IPS-20b (cell line): ENCODE results near the gene BCKDHB.

Source experiments
- H3K27ac ChIP-seq: one replicate; pipeline ENCODE4 v1.5.1; 2013; ENCODE audit warnings: low read length
- H3K27me3 ChIP-seq: 2 replicates; pipeline ENCODE4 v1.6.1; 2013; ENCODE audit warnings: mild to moderate bottlenecking, low read length, inconsistent platforms; ENCODE audit not compliant: insufficient read depth
- H3K36me3 ChIP-seq: 2 replicates; pipeline ENCODE4 v1.6.1; 2013; ENCODE audit warnings: low read depth, mild to moderate bottlenecking, inconsistent platforms, low read length, moderate library complexity; ENCODE audit not compliant: insufficient read depth
- H3K4me1 ChIP-seq: 2 replicates; pipeline ENCODE4 v1.6.1; 2013; ENCODE audit warnings: mild to moderate bottlenecking, control low read depth, inconsistent platforms, low read length, moderate library complexity; ENCODE audit not compliant: insufficient read depth
- H3K4me3 ChIP-seq: 2 replicates; pipeline ENCODE4 v1.5.1; 2013; ENCODE audit warnings: mild to moderate bottlenecking, low read length, inconsistent platforms
- H3K9ac ChIP-seq: 2 replicates; pipeline ENCODE4 v1.6.1; 2013; ENCODE audit warnings: low read depth, mild to moderate bottlenecking, inconsistent platforms, low read length, moderate library complexity
- H3K9me3 ChIP-seq: 2 replicates; pipeline ENCODE4 v1.6.1; 2013; ENCODE audit warnings: mild to moderate bottlenecking, low read depth, low read length, inconsistent platforms; ENCODE audit not compliant: insufficient read depth

BCKDHB gene

GRCh38 chr6:80302716-80303115, 196.2 kb downstream of the BCKDHB start:
- Histone ChIP-seq H3K4me3 (no peak overlapping the region), H3K27me3 (no peaks in the 10 kb centered on the region), H3K36me3 (no peaks in the 10 kb centered on the region), H3K9me3 (no peaks in the 10 kb centered on the region), H3K9ac (no peak overlapping the region), H3K4me1 (no peaks in the 10 kb centered on the region), H3K27ac (no peak overlapping the region)

- H3K9me3 ChIP-seq = no peaks in the 10 kb centered on the region
- H3K36me3 ChIP-seq = no peaks in the 10 kb centered on the region
- H3K4me1 ChIP-seq = no peaks in the 10 kb centered on the region
- H3K4me3 ChIP-seq = no peak overlapping the region
- no peaks in the 10 kb centered on the region for H3K27me3 ChIP-seq
- no peak overlapping the region for H3K27ac ChIP-seq
- H3K9ac ChIP-seq = no peak overlapping the region
These were observed 197.5 kb downstream of the BCKDHB start for GRCh38 chr6:80304014-80304413.

- Histone ChIP-seq H3K9ac (no peak overlapping the region), H3K27ac (no peak overlapping the region), H3K4me1 (no peaks in the 10 kb centered on the region), H3K4me3 (no peak overlapping the region), H3K9me3 (no peaks in the 10 kb centered on the region), H3K27me3 (no peaks in the 10 kb centered on the region), H3K36me3 (no peaks in the 10 kb centered on the region)
These were observed 208.1 kb downstream of the BCKDHB start for GRCh38 chr6:80314531-80314930.

- H3K27me3 ChIP-seq = no peaks in the 10 kb centered on the region
- no peak overlapping the region for H3K4me3 ChIP-seq
- H3K36me3 ChIP-seq = no peaks in the 10 kb centered on the region
- H3K9ac ChIP-seq = no peak overlapping the region
- no peaks in the 10 kb centered on the region for H3K9me3 ChIP-seq
- H3K27ac ChIP-seq = no peak overlapping the region
- H3K4me1 ChIP-seq = no peaks in the 10 kb centered on the region
These were observed 210.3 kb downstream of the BCKDHB start for GRCh38 chr6:80316686-80317231.

- Histone ChIP-seq H3K4me1 (no peaks in the 10 kb centered on the region), H3K9me3 (no peaks in the 10 kb centered on the region), H3K27ac (no peak overlapping the region), H3K36me3 (no peaks in the 10 kb centered on the region), H3K4me3 (no peak overlapping the region), H3K9ac (no peak overlapping the region), H3K27me3 (no peaks in the 10 kb centered on the region)
These were observed 212.7 kb downstream of the BCKDHB start for GRCh38 chr6:80319196-80319595.

GRCh38 chr6:80321011-80321410, 214.5 kb downstream of the BCKDHB start:
- H3K27ac ChIP-seq = no peak overlapping the region
- H3K4me3 ChIP-seq = no peak overlapping the region
- no peaks in the 10 kb centered on the region for H3K4me1 ChIP-seq
- H3K27me3 ChIP-seq = no peaks in the 10 kb centered on the region
- H3K9ac ChIP-seq = no peak overlapping the region
- no peaks in the 10 kb centered on the region for H3K9me3 ChIP-seq
- no peaks in the 10 kb centered on the region for H3K36me3 ChIP-seq

- Histone ChIP-seq H3K36me3 (no peaks in the 10 kb centered on the region), H3K27ac (no peak overlapping the region), H3K4me1 (peaks cover 35% of the 10 kb centered on the region), H3K27me3 (no peaks in the 10 kb centered on the region), H3K9me3 (no peaks in the 10 kb centered on the region), H3K4me3 (no peak overlapping the region), H3K9ac (no peak overlapping the region)
These were observed 219.3 kb downstream of the BCKDHB start for GRCh38 chr6:80325742-80326141.

- H3K27ac ChIP-seq = no peak overlapping the region
- no peaks in the 10 kb centered on the region for H3K27me3 ChIP-seq
- H3K36me3 ChIP-seq = no peaks in the 10 kb centered on the region
- H3K4me3 ChIP-seq = no peak overlapping the region
- no peaks in the 10 kb centered on the region for H3K9me3 ChIP-seq
- H3K4me1 ChIP-seq = peaks cover 62% of the 10 kb centered on the region
- H3K9ac ChIP-seq = peak overlapping the region; percentile 9; the same call in 1 of the 2 replicates
These were observed 222.2 kb downstream of the BCKDHB start for GRCh38 chr6:80328652-80329051.

GRCh38 chr6:80329496-80329895, 223.0 kb downstream of the BCKDHB start:
- Histone ChIP-seq H3K9me3 (no peaks in the 10 kb centered on the region), H3K27ac (peak overlapping the region; percentile 52), H3K9ac (peak overlapping the region; percentile 23; the same call in 1 of the 2 replicates), H3K4me1 (peaks cover 71% of the 10 kb centered on the region), H3K4me3 (peak overlapping the region; percentile 35; the same call in 1 of the 2 replicates), H3K36me3 (no peaks in the 10 kb centered on the region), H3K27me3 (no peaks in the 10 kb centered on the region)

GRCh38 chr6:80330961-80331360, 224.5 kb downstream of the BCKDHB start:
- peak overlapping the region; percentile 57; the same call in 1 of the 2 replicates for H3K9ac ChIP-seq
- peak overlapping the region; percentile 61 for H3K4me3 ChIP-seq
- no peaks in the 10 kb centered on the region for H3K36me3 ChIP-seq
- no peaks in the 10 kb centered on the region for H3K27me3 ChIP-seq
- H3K27ac ChIP-seq = peak overlapping the region; percentile 52
- no peaks in the 10 kb centered on the region for H3K9me3 ChIP-seq
- H3K4me1 ChIP-seq = peaks cover 75% of the 10 kb centered on the region

- peaks cover 80% of the 10 kb centered on the region for H3K4me1 ChIP-seq
- H3K9me3 ChIP-seq = no peaks in the 10 kb centered on the region
- peak overlapping the region; percentile 57; the same call in 1 of the 2 replicates for H3K9ac ChIP-seq
- no peaks in the 10 kb centered on the region for H3K36me3 ChIP-seq
- H3K27ac ChIP-seq = peak overlapping the region; percentile 52
- H3K27me3 ChIP-seq = no peaks in the 10 kb centered on the region
- peak overlapping the region; percentile 61 for H3K4me3 ChIP-seq
These were observed 225.1 kb downstream of the BCKDHB start for GRCh38 chr6:80331522-80331921.

- peaks cover 83% of the 10 kb centered on the region for H3K4me1 ChIP-seq
- no peaks in the 10 kb centered on the region for H3K36me3 ChIP-seq
- no peaks in the 10 kb centered on the region for H3K9me3 ChIP-seq
- peak overlapping the region; percentile 52 for H3K27ac ChIP-seq
- H3K9ac ChIP-seq = peak overlapping the region; percentile 49; the same call in 1 of the 2 replicates
- no peaks in the 10 kb centered on the region for H3K27me3 ChIP-seq
- peak overlapping the region; percentile 61; the same call in 1 of the 2 replicates for H3K4me3 ChIP-seq
These were observed 225.5 kb downstream of the BCKDHB start for GRCh38 chr6:80331974-80332373.
